ENCODE data around the gene PHACTR3. TPM values are rescaled to one million over a fixed set of nuclear protein-coding genes. Genes with fewer than 3 reads are reported as not detected.

PHACTR3 gene
- total RNA-seq, 1 experiment from 2014 or later: not detected

- ATAC-seq (no peak), DNase-seq (ENCODE audit: low read depth, low spot score) (no peak)
- Histone ChIP-seq H3K27me3 (ENCODE audit: insufficient read depth, low read length) (no peaks in the 10 kb centered on the region), H3K4me1 (ENCODE audit: control insufficient read depth in 1 of 2, insufficient read depth in 2 of 2, low read length in 2 of 2) (peaks cover 4 to 7% of the 10 kb centered on the region in 2 experiments; a peak in 2 of 4 replicates), H3K4me3 (replicated peaks in 1 of 2; ENCODE audit: low read depth in 1 of 2, low read length in 2 of 2) (no peak overlapping the region), H3K27ac (ENCODE audit: low read depth, low read length) (no peak overlapping the region), H3K79me2 (ENCODE audit: insufficient read depth, low read length) (no peaks in the 10 kb centered on the region), H3K36me3 (ENCODE audit: control insufficient read depth in 1 of 2, insufficient read depth in 2 of 2, low read length in 2 of 2) (no peaks in the 10 kb centered on the region), H3K9me3 (ENCODE audit: control insufficient read depth in 1 of 2, insufficient read depth in 1 of 2, low read depth in 1 of 2, low read length in 2 of 2) (no peaks in the 10 kb centered on the region), H3K9me2 (ENCODE audit: insufficient read depth) (no peaks in the 10 kb centered on the region), H4K20me1 (ENCODE audit: insufficient read depth) (no peaks in the 10 kb centered on the region), H2AFZ (ENCODE audit: low read depth, low read length, poor library complexity, severe bottlenecking) (no peak overlapping the region), H3K4me2 (ENCODE audit: low read length) (no peak overlapping the region), H3K9ac (ENCODE audit: low read length) (no peak overlapping the region)
- intact Hi-C loops (cut with micrococcal nuclease): no loop called here
- RAD21 ChIA-PET (ENCODE audit: low non-redundant PET in 1 of 2, low total read pairs in 2 of 2, uncharacterized antibody in 2 of 2, unreplicated experiment in 2 of 2): no interaction called here
- POLR2A ChIA-PET: no interaction called here
- no TSS peak for BruUV-seq (replicated peaks)
- TF ChIP-seq REST (IDR thresholded peaks at IDR 0.05; ENCODE audit: low read depth) (no peak), MAX (IDR thresholded peaks at IDR 0.05) (no peak), SRF (IDR thresholded peaks at IDR 0.05; ENCODE audit: low read depth) (no peak), ZFX (IDR thresholded peaks at IDR 0.05) (no peak), CEBPB (IDR thresholded peaks at IDR 0.05; ENCODE audit: low read depth) (no peak), EZH2phosphoT487 (IDR thresholded peaks at IDR 0.05; ENCODE audit: borderline replicate concordance) (no peak), POLR2AphosphoS5 (IDR thresholded peaks at IDR 0.05; ENCODE audit: low read depth, low read length) (no peak), SIN3A (IDR thresholded peaks at IDR 0.05; ENCODE audit: low read depth) (no peak), JUND (IDR thresholded peaks at IDR 0.05) (no peak), ATF3 (IDR thresholded peaks at IDR 0.05) (no peak), CBX3 (IDR thresholded peaks at IDR 0.05; ENCODE audit: low read depth) (no peak), YY1 (IDR thresholded peaks at IDR 0.05; ENCODE audit: extremely low read depth, insufficient replicate concordance, low read depth, low read length) (no peak), ELF1 (IDR thresholded peaks at IDR 0.05; ENCODE audit: borderline replicate concordance, low read depth) (no peak)
- CTCF ChIA-PET: no interaction called here
Measured at GRCh38 chr20:59745716-59746115, 141.4 kb downstream of the PHACTR3 start.

All from HCT116 (cell line).